Heart right ventricle (tissue), 16 donors: ENCODE data around the gene HESX1. TPM values are rescaled to one million over a fixed set of nuclear protein-coding genes. Genes with fewer than 3 reads are reported as not detected.

Experiments used
- ATAC-seq, 8 donors: fragments of 200-7000 bp; cut with Tn5 transposase; one replicate each; pipeline ENCODE4 v1.9.1; 2020; ENCODE audit warnings: mild to moderate bottlenecking in 8 of 8, moderate library complexity in 8 of 8, moderate number of reproducible peaks in 1 of 8
- DNase-seq, 2 donors: peaks; one replicate each; pipeline ENCODE4 v3.0.0-alpha.2; 2020
- H3K27ac ChIP-seq, 10 donors: fragments of 200-600 bp; sonication (generic) in 2 of 10; one replicate each; pipeline versions ENCODE4 v1.5.0 to v1.8.0; 2020 to 2022; ENCODE audit warnings: mild to moderate bottlenecking in 3 of 10
- H3K27me3 ChIP-seq, 7 donors: fragments of 200-600 bp; one replicate each; pipeline ENCODE4 v1.8.0; 2021 to 2022; ENCODE audit warnings: mild to moderate bottlenecking in 2 of 7
- H3K36me3 ChIP-seq, 9 donors: fragments of 200-600 bp; sonication (generic) in 1 of 9; one replicate each; pipeline versions ENCODE4 v1.5.0 to v1.8.0; 2020 to 2022; ENCODE audit warnings: mild to moderate bottlenecking in 2 of 9
- H3K4me1 ChIP-seq, 9 donors: fragments of 200-600 bp; sonication (generic) in 1 of 9; one replicate each; pipeline versions ENCODE4 v1.5.0 to v1.8.0; 2020 to 2022; ENCODE audit warnings: mild to moderate bottlenecking in 4 of 9
- H3K4me3 ChIP-seq, 10 donors: fragments of 200-600 bp; sonication (generic) in 2 of 10; one replicate each; pipeline versions ENCODE4 v1.5.0 to v1.8.0; 2020 to 2022; ENCODE audit warnings: mild to moderate bottlenecking in 7 of 10, moderate library complexity in 2 of 10
- H3K9me3 ChIP-seq, 11 donors: fragments of 200-600 bp in 10 of 11; sonication (generic) in 2 of 11; one replicate each; pipeline versions ENCODE4 v1.5.0 to v1.8.0; 2013 to 2022; ENCODE audit warnings: mild to moderate bottlenecking in 2 of 11, control low read depth in 1 of 11, moderate library complexity in 1 of 11
- WGBS, 2 donors: extraction: QIAGEN DNeasy Blood & Tissue Kit; methylation state at CpG; one replicate each; pipeline ENCODE4 v1.1.7; 2013; ENCODE audit warnings: inconsistent platforms in 1 of 2; 5-methylcytosine and 5-hydroxymethylcytosine counted together
- intact Hi-C, 10 donors: fragments of 100-400 bp; cut with DNase I; formaldehyde crosslinking; loops; one replicate each; pipeline versions ENCODE4 v1.11.1 to v1.14.2; 2022
- polyA plus RNA-seq, 2 donors: library from polyadenylated mRNA; stranded (reverse); fragments of 200-250 nt; gene quantifications; one replicate each; pipeline ENCODE4 v1.2.3, GENCODE V29; 2013
- total RNA-seq, 10 donors: library from RNA; stranded (reverse); fragmentation: NEBNext Ultra II Directional in 3 of 10; extraction: Animal tissue kit (Norgen Biotek cat#: 25700) in 3 of 10; gene quantifications; one replicate each; pipeline versions ENCODE4 v1.2.1 to v1.2.4, GENCODE V29; 2021 to 2023
- TF ChIP-seq, protein P1 (sequence below), 9 donors: fragments of 200-600 bp; sonication (generic) in 2 of 9; IDR thresholded peaks; one replicate each; pipeline versions ENCODE4 v1.5.0 to v1.8.0; 2021 to 2022; ENCODE audit warnings: antibody characterized with exemption in 9 of 9, mild to moderate bottlenecking in 5 of 9, moderate library complexity in 1 of 9
- donor health status: Arrhythmogenic right ventricular cardiomyopathy.
- donor health status: ischemic (EF 13 %, LVEDD 7.1; RV severe dilation, severe dysfunction).
- donor health status: healthy with polysubstance abuse.
- donor health status: DM: no; HTN: yes; CAD: no.
- donor health status: DM: no; HTN: no; CAD: no.
- donor health status: ischemic (EF 25% LVEDD 6.9; RV normal size, moderate dysfunction).
- donor health status: ischemic (EF 25% LVEDD 5.7; RV mildly dilated, moderate dysfunction).
- donor health status: healthy.
- donor health status: DM: yes; HTN: yes; CAD: no.
- donor health status: Ischemic cardiomyopathy.
- donor health status: ischemic (EF 35%, LVEDD 5.7; RV mildly dilated, moderate dysfunction).
- donor health status: nonischemic (EF 11% LVEDD 7.7; RV severe dilation, severe dysfunction).
- donor health status: DM: yes; HTN: yes; CAD: no.
- donor health status: PGD.
- donor health status: ischemic (EF 29% LVEDD 5.4; RV normal size, mild dysfunction).
- donor health status: nonischemic (EF 23%, LVEDD 6.1; RV moderate dilation, normal function).

The HESX1 gene
- total and polyA plus RNA-seq, 12 donors = 0.22 to 1.5 (median 0.54) TPM; not detected in 4

- Histone ChIP-seq H3K4me3 (no peak overlapping the region), H3K9me3 (no peaks in the 10 kb centered on the region), H3K4me1 (peaks cover 7 to 72% (median 42%) of the 10 kb centered on the region in 9 donors), H3K27me3 (peaks cover 0 to 31% (median 0%) of the 10 kb centered on the region in 7 donors), H3K27ac (no peak overlapping the region), H3K36me3 (no peaks in the 10 kb centered on the region)
- intact Hi-C loops = no loop called here
- 76 to 81% methylated on average over 3 of the region's 3 CpGs for WGBS, 2 donors
- TF ChIP-seq, protein P1, sequence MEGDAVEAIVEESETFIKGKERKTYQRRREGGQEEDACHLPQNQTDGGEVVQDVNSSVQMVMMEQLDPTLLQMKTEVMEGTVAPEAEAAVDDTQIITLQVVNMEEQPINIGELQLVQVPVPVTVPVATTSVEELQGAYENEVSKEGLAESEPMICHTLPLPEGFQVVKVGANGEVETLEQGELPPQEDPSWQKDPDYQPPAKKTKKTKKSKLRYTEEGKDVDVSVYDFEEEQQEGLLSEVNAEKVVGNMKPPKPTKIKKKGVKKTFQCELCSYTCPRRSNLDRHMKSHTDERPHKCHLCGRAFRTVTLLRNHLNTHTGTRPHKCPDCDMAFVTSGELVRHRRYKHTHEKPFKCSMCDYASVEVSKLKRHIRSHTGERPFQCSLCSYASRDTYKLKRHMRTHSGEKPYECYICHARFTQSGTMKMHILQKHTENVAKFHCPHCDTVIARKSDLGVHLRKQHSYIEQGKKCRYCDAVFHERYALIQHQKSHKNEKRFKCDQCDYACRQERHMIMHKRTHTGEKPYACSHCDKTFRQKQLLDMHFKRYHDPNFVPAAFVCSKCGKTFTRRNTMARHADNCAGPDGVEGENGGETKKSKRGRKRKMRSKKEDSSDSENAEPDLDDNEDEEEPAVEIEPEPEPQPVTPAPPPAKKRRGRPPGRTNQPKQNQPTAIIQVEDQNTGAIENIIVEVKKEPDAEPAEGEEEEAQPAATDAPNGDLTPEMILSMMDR (IDR thresholded peaks at IDR 0.05) = no peak
- DNase-seq (no peak), ATAC-seq (no peak)
Observed at GRCh38 chr3:57155310-57155643, 44.5 kb downstream of the HESX1 start.

DNA sequence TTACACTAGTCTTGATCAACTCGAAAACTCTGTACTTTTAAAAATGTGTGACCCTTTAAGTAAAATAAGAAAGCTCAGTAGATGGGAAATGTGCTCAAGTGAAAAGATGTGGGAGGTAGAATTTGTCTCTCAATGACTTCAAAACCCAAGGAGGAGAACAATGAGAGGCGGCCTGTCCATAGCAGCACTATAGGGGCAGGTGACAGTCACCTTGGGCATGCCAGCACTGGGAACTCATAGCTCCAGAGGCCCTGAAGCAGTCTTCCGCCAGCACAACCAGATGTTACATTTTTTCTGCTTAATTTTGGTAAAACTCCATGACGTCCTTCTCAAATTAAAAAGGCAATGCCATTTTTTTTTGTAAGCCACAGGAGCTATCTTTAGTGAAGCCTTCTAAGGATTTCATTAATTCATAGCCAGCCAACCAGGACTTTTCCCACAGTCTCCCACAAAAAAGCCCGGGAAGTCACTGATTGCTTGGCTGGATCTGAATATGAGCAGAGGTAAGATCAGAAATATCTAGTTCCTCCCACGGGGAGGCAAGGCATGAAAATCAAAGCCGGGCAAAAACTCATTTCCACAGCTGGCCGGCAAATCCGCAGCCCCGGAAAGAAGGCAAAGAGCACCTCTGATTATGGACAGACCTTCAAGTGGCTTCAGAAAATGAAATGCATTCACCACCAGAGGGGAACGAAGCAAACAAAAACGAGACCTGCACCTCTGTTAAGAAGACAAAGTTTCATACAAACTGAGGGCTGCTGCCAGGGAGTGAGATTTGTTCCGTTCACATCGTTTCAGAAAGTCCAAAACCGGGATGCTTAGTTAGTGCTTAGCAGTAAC is 45.1 kb downstream of the HESX1 start:
- Histone ChIP-seq H3K36me3 (no peaks in the 10 kb centered on the region), H3K27me3 (peaks cover 0 to 25% (median 0%) of the 10 kb centered on the region in 7 donors), H3K9me3 (no peaks in the 10 kb centered on the region), H3K27ac (no peak overlapping the region), H3K4me3 (no peak overlapping the region), H3K4me1 (peaks cover 4 to 72% (median 42%) of the 10 kb centered on the region in 9 donors)
- 40 to 44% methylated on average over 15 of the region's 15 CpGs for WGBS, 2 donors
- no peak for ATAC-seq
- TF ChIP-seq, protein P1 (IDR thresholded peaks at IDR 0.05) = no peak
- intact Hi-C loops = no loop called here
- DNase-seq = no peak

DNA sequence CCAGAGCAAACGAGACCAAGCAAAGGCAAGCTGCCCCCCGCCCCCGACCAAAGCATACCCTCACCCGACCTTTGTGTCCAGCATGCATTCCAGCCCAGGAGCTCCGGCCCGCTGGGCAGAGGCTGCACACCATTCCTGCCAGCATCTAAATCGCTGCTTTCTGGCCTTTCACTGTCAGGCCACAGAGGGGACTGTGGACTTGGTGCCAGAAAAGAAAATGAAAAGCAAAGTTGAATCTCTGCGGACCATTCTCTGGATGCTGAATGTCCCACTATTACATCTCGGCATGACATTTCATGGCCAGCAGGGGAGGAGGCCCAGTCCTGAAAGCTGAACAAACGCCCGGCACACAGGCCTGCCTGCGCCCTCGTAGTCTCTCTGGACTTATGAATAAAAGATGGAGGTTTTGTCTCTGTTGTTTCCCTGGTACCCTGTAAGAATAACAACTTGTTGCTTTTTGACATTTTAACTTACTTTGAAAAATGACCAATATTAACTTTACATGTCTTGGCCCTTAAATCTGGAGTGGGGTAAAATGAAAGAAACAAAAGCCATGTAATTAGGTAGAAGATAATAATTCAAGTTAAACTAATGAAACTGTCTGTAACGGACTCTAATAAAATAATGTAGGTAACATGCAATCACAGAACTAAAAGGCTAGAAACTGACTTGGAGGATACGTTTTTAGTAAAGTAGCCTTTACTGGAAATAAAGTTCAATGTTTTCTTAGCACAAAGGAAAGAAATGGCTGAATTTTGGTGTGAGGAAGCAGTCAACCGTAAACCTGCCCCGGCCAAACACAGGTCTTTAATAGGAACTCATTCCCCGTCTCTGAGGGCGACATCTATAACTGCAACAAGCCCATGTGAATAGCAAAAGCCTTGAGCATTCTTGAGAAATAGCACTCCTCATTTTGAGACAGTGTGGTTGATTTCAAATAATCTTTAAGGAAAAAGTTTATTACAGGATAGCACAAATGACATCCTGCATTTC is 47.3 kb downstream of the HESX1 start:
- H3K9me3 ChIP-seq = no peaks in the 10 kb centered on the region
- TF ChIP-seq, protein P1 (IDR thresholded peaks at IDR 0.05) = peak in 3 of 9 donors; percentile 19 to 31 (median 30)
- H3K4me1 ChIP-seq = peaks cover 0 to 55% (median 31%) of the 10 kb centered on the region in 9 donors
- peak; percentile 43 to 64 (median 54) for ATAC-seq
- intact Hi-C loops = no loop called here
- no peaks in the 10 kb centered on the region for H3K36me3 ChIP-seq
- 59 to 61% methylated on average over 19 of the region's 19 CpGs for WGBS, 2 donors
- peaks cover 0 to 24% (median 0%) of the 10 kb centered on the region in 7 donors for H3K27me3 ChIP-seq
- H3K27ac ChIP-seq = peak overlapping the region in 6 of 10 donors; percentile 2 to 34 (median 20)
- peak overlapping the region in 3 of 10 donors; percentile 2 to 7 (median 6) for H3K4me3 ChIP-seq
- DNase-seq = peak in 1 of 2 donors; percentile 35

GRCh38 chr3:57151749-57152148 is 48.0 kb downstream of the HESX1 start:
- DNase-seq = no peak
- Histone ChIP-seq H3K4me3 (peak overlapping the region in 2 of 10 donors; percentile 6 to 7), H3K27me3 (peaks cover 0 to 17% (median 0%) of the 10 kb centered on the region in 7 donors), H3K4me1 (peaks cover 0 to 48% (median 31%) of the 10 kb centered on the region in 9 donors), H3K9me3 (no peaks in the 10 kb centered on the region), H3K27ac (peak overlapping the region in 6 of 10 donors; percentile 2 to 32 (median 17)), H3K36me3 (no peaks in the 10 kb centered on the region)
- TF ChIP-seq, protein P1 (IDR thresholded peaks at IDR 0.05) = no peak
- intact Hi-C loops = no loop called here
- ATAC-seq = peak in 1 of 8 donors; percentile 13
- WGBS, 2 donors = 68 to 75% methylated on average over 3 of the region's 3 CpGs
